ENCODE results near the gene PIGB. TPM values are rescaled to one million over a fixed set of nuclear protein-coding genes. Genes with fewer than 3 reads are reported as not detected.

Gene PIGB
- 10 to 100 TPM in 2 of 4 donors, 1 to 10 TPM in 2; 5.1 to 14.8 (median 9.5) TPM for total RNA-seq

DNA sequence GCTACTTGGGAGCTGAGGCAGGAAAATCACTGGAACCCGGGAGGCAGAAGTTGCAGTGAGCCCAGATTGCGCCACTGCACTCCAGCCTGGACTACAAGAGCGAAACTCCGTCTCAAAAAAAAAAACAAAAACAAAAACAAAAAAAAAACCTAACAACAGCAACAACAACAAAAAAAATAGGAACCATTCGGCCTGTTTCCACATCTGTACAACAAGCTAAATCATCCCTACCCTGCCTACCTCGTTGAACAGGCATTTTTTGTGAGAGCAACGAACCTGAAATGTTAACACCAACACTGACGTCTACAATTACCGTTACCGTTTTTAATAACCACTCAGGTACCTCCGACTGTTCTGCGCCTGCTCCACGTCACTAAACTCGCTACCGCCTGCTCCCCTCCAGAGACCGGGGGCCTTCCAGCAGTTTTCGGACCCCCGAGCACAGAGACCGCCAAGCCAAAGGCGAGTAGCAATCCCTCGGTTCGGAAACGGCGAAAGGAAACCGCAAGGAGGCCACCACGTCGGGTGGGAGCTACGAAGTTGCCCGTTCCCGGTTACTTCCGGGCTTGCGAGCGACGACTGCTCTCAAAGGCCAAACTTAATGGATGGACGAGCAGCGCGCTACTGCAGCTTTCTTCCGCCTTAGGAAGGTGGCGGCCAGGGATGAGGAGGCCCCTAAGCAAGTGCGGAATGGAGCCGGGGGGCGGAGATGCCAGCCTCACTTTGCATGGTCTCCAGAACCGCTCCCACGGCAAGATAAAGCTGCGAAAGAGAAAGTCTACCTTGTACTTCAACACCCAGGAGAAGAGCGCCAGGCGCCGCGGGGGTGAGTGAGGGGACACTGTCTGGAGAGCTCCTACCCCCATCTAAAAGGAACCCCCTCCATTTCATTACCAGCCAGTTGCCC, at the start of gene PIGB, which contains the start of gene PIGBOS1:
Gene PIGB (plus strand): TSS at position 635 of the 907 bp plus-strand sequence. CDS start 29 bp downstream, at position 664.
Gene PIGBOS1 (minus strand): TSS at position 536 of the 907 bp plus-strand sequence. CDS start 1,331 bp downstream, outside the sequence.
- peak; percentile 80 to 96 for DNase-seq (ENCODE audit: low spot score in 2 of 2)
- 0 to 1% methylated on average over 38 to 39 of the region's 49 CpGs for WGBS, 2 donors
- intact Hi-C loops (cut with DNase I; ENCODE audit: low total_unique reads) = no loop called here
- TF ChIP-seq POLR2A (IDR thresholded peaks at IDR 0.05) = no peak
- TF ChIP-seq, protein P1, sequence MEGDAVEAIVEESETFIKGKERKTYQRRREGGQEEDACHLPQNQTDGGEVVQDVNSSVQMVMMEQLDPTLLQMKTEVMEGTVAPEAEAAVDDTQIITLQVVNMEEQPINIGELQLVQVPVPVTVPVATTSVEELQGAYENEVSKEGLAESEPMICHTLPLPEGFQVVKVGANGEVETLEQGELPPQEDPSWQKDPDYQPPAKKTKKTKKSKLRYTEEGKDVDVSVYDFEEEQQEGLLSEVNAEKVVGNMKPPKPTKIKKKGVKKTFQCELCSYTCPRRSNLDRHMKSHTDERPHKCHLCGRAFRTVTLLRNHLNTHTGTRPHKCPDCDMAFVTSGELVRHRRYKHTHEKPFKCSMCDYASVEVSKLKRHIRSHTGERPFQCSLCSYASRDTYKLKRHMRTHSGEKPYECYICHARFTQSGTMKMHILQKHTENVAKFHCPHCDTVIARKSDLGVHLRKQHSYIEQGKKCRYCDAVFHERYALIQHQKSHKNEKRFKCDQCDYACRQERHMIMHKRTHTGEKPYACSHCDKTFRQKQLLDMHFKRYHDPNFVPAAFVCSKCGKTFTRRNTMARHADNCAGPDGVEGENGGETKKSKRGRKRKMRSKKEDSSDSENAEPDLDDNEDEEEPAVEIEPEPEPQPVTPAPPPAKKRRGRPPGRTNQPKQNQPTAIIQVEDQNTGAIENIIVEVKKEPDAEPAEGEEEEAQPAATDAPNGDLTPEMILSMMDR (IDR thresholded peaks at IDR 0.05) = no peak
- H3K4me3 ChIP-seq (ENCODE audit: low read depth, poor library complexity, severe bottlenecking) = peak within 1 kb of the TSS; percentile 71

DNA sequence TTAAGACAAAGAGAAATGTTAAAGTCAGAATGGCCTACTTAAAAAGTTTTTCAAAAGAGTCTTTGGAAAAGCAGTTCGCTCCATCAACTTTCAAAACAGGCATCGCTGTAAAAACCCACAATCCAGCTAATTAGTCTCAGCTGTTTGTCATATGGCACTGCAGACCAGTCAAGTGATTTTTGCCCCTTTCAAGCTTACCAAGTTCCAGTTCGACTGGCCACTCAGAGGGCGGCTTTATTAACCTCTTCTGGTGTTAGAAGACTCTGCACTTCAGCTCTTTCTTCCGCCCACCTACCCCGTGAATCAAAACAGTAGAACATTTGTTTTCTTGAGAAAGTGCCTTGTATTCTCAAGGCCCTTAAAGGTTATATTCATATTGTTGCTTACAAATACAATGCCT, 48.7 kb upstream of the PIGB start:
- no peak for DNase-seq (ENCODE audit: low spot score in 2 of 2)
- no peak for TF ChIP-seq POLR2A (IDR thresholded peaks at IDR 0.05)
- TF ChIP-seq, protein P1 (IDR thresholded peaks at IDR 0.05) = no peak
- WGBS, 2 donors = 80 to 83% methylated on average over 6 of the region's 6 CpGs
- intact Hi-C loops (cut with DNase I; ENCODE audit: low total_unique reads) = no loop called here
- no peak overlapping the region for H3K4me3 ChIP-seq (ENCODE audit: low read depth, poor library complexity, severe bottlenecking)

DNA sequence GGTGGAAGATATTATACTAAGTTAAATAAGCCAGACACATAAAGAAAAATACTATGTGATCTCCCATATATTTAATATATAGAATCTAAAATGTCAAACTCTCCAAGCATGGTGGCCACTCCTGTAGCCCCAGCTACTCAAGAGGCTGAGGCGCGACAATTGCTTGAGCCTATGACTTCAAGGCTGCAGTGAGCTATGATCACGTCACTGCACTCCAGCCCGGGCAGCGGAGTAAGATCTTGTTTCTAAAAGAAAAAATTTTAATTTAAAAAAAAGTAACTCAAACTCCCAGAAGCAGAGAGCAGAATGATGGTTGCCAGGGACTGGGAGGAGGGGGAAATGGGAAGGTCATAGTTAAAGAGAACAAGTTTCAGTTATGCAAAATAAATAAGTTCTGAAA, 42.7 kb upstream of the PIGB start:
- no peak for TF ChIP-seq POLR2A (IDR thresholded peaks at IDR 0.05)
- TF ChIP-seq, protein P1 (IDR thresholded peaks at IDR 0.05) = no peak
- intact Hi-C loops (cut with DNase I; ENCODE audit: low total_unique reads) = no loop called here
- no peak for DNase-seq (ENCODE audit: low spot score in 2 of 2)
- 91% methylated on average over 5 of the region's 5 CpGs for WGBS, 2 donors
- H3K4me3 ChIP-seq (ENCODE audit: low read depth, poor library complexity, severe bottlenecking) = no peak overlapping the region

DNA sequence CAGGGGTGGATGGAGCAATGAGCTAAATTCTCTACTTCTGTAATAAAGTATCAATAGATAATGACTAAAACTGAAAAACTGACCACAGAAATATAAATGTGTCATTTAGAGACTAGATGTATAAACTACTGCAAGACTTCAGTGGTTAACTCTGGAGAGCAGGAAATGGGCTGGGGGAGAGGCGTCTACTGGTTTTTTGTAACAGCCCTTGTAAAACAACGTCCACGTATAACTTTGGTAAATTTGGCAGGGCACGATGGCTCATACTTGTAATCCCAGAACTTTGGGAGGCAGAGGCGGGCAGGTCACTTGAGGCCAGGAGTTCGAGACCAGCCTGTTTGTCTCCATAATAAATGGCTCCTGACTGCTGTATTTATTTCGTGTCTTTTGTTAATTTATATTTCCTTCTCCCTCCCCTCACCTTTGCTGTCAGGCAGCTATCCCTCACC, 41.9 kb upstream of the PIGB start:
- intact Hi-C loops (cut with DNase I; ENCODE audit: low total_unique reads) = no loop called here
- no peak for DNase-seq (ENCODE audit: low spot score in 2 of 2)
- WGBS, 2 donors = 64 to 66% methylated on average over 7 of the region's 7 CpGs
- H3K4me3 ChIP-seq (ENCODE audit: low read depth, poor library complexity, severe bottlenecking) = no peak overlapping the region
- TF ChIP-seq, protein P1 (IDR thresholded peaks at IDR 0.05) = no peak
- no peak for TF ChIP-seq POLR2A (IDR thresholded peaks at IDR 0.05)

DNA sequence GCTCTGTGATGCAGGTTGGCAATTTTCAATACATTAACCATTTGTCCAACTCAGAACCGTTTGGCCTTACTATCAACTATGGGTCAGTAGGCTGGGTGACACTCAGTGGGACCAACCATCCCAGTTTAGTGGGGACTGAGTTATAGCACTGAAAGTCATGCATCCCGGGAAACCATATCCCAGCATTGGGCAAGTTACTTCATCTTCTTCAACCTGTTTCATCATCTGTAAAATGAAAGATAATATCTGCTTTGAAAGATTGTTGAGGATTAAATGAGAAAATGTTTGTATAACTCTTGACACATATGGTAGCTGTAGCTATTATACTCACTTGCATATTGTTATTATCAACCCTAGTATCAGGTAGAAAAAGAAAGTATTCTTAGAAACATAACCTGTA, 41.3 kb upstream of the PIGB start:
- intact Hi-C loops (cut with DNase I; ENCODE audit: low total_unique reads) = no loop called here
- no peak overlapping the region for H3K4me3 ChIP-seq (ENCODE audit: low read depth, poor library complexity, severe bottlenecking)
- 79% methylated on average over 2 of the region's 2 CpGs for whole genome bisulfite sequencing, 2 donors
- DNase-seq (ENCODE audit: low spot score in 2 of 2) = no peak
- TF ChIP-seq POLR2A (IDR thresholded peaks at IDR 0.05) = no peak
- TF ChIP-seq, protein P1 (IDR thresholded peaks at IDR 0.05) = no peak

Data from lower leg skin (tissue), 4 donors.